RKO (cell line): ENCODE results near the gene SASS6.

Source experiments
- DNase-seq: peaks from one replicate; pipeline ENCODE4 v3.0.0-alpha.2; 2016; ENCODE audit warnings: low spot score

The SASS6 gene

GRCh38 chr1:100109554-100110066 lies 23.1 kb downstream of the SASS6 start:
- DNase-seq = no peak

GRCh38 chr1:100107696-100108095 lies 25.0 kb downstream of the SASS6 start:
- no peak for DNase-seq

GRCh38 chr1:100101564-100101963 lies 31.2 kb downstream of the SASS6 start:
- no peak for DNase-seq

GRCh38 chr1:100100202-100100601 lies 32.5 kb downstream of the SASS6 start:
- no peak for DNase-seq

- no peak for DNase-seq
Measured at GRCh38 chr1:100090471-100090870, 42.3 kb downstream of the SASS6 start.

- no peak for DNase-seq
Measured at GRCh38 chr1:100089082-100089481, 43.6 kb downstream of the SASS6 start.

GRCh38 chr1:100087396-100087795 lies 45.3 kb downstream of the SASS6 start:
- DNase-seq = no peak

GRCh38 chr1:100080331-100080730 lies 52.4 kb downstream of the SASS6 start:
- DNase-seq = no peak

- DNase-seq = no peak
Measured at GRCh38 chr1:100077531-100077930, 55.2 kb downstream of the SASS6 start.

GRCh38 chr1:100076744-100077143 lies 56.0 kb downstream of the SASS6 start:
- no peak for DNase-seq

GRCh38 chr1:100076319-100076718 lies 56.4 kb downstream of the SASS6 start:
- DNase-seq = no peak

GRCh38 chr1:100075773-100076172 lies 57.0 kb downstream of the SASS6 start:
- DNase-seq = no peak

GRCh38 chr1:100074604-100075395 lies 57.9 kb downstream of the SASS6 start:
- DNase-seq = no peak

GRCh38 chr1:100073531-100073930 lies 59.2 kb downstream of the SASS6 start:
- DNase-seq = no peak

GRCh38 chr1:100070201-100070939 lies 62.4 kb downstream of the SASS6 start:
- no peak for DNase-seq

- DNase-seq = no peak
Measured at GRCh38 chr1:100065969-100066227, 66.8 kb downstream of the SASS6 start.

- no peak for DNase-seq
Measured at GRCh38 chr1:100065183-100065968, 67.4 kb downstream of the SASS6 start.

- no peak for DNase-seq
Measured at GRCh38 chr1:100061681-100062080, 71.0 kb downstream of the SASS6 start.

- no peak for DNase-seq
Measured at GRCh38 chr1:100053727-100054126, 79.0 kb downstream of the SASS6 start.

- no peak for DNase-seq
Measured at GRCh38 chr1:100053119-100053518, 79.6 kb downstream of the SASS6 start.

- DNase-seq = no peak
Measured at GRCh38 chr1:100051893-100052292, 80.8 kb downstream of the SASS6 start.

- DNase-seq = no peak
Measured at GRCh38 chr1:100051401-100051800, 81.3 kb downstream of the SASS6 start.

- no peak for DNase-seq
Measured at GRCh38 chr1:100050139-100050538, 82.6 kb downstream of the SASS6 start.
